Subcutaneous adipose tissue (tissue), 4 donors: ENCODE data around the gene DNLZ. TPM values are rescaled to one million over a fixed set of nuclear protein-coding genes. Genes with fewer than 3 reads are reported as not detected.

ENCODE experiments used
- total RNA-seq, 4 donors: library from RNA; depleted of rRNA; stranded (reverse); fragments of >200 nt; gene quantifications; one replicate each; pipeline ENCODE4 v1.1.0, GENCODE V29; 2016
- TF ChIP-seq, protein P1 (sequence below): fragments of 450-650 bp; IDR thresholded peaks from one replicate; pipeline ENCODE4 v1.5.1; 2016; ENCODE audit warnings: low read depth, mild to moderate bottlenecking, control low read depth, antibody characterized with exemption, moderate library complexity

DNLZ gene
- total RNA-seq, 4 donors from 2014 or later: 10.7 to 36.1 (median 20.1) TPM

DNA sequence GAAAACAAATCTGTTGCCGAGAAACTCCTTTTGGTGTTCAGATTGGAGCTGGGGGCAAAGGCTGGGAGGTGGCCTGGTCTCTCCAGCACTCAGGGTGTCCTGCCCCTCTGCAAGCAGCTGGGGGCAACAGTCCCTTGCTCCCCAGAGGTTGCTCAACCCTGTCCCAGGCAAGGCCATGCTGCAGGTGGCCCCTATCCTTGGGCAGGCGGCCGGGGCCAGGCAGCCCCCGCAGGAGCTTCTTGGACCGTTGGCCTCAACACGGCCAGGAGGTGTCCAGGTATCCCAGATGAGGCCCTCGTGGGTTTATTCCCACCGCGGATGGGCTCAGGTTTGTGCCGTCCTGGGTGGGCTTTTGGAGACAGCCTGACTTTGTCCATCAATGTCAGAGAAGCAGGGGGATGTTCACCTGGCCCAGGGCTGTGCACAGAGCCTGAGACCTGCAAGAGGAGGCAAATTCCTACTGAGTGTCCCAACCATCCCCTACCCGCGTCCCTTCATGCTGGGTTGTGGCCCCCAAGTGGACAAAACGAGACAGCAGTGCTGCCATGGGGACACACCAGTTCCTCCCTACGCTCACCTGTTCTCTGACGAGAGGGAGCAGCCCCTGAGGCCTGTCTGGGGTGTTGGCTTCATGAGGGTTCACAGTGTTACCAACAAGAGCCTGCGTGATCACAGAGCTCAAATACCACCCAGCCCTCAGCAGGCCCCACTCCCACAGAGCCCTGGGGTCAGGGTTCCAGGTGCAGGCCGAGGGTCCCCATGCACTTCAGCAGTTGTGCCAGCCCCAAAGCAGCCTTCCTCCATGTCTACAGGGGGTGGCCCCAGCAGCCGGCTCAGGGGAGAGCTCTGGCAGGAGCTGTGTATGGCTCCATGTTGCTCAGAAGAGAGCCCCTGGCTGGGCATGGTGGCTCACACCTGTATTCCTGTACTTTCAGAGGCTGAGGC, 50.2 kb downstream of the DNLZ start:
- TF ChIP-seq, protein P1, sequence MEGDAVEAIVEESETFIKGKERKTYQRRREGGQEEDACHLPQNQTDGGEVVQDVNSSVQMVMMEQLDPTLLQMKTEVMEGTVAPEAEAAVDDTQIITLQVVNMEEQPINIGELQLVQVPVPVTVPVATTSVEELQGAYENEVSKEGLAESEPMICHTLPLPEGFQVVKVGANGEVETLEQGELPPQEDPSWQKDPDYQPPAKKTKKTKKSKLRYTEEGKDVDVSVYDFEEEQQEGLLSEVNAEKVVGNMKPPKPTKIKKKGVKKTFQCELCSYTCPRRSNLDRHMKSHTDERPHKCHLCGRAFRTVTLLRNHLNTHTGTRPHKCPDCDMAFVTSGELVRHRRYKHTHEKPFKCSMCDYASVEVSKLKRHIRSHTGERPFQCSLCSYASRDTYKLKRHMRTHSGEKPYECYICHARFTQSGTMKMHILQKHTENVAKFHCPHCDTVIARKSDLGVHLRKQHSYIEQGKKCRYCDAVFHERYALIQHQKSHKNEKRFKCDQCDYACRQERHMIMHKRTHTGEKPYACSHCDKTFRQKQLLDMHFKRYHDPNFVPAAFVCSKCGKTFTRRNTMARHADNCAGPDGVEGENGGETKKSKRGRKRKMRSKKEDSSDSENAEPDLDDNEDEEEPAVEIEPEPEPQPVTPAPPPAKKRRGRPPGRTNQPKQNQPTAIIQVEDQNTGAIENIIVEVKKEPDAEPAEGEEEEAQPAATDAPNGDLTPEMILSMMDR: no peak

DNA sequence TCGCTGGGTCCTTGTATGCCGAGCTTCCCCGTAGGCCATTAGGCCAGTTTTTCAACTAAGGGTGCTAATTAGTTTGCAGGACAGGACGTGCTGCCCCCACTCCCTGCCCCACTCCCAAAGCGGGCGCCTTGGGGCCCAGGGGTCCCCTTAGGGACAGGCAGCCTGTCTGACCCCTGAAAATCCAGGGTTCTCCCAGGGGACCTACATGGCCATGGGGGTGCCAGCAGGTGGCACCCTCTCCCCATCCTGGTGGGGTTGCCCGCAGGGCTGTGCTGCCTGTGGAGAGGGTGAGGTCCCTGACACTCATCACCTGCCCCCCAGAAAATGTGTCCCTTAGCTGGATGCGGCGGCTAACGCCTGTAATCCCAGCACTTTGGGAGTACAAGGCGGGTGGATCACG, 51.1 kb downstream of the DNLZ start:
- TF ChIP-seq, protein P1: no peak

DNA sequence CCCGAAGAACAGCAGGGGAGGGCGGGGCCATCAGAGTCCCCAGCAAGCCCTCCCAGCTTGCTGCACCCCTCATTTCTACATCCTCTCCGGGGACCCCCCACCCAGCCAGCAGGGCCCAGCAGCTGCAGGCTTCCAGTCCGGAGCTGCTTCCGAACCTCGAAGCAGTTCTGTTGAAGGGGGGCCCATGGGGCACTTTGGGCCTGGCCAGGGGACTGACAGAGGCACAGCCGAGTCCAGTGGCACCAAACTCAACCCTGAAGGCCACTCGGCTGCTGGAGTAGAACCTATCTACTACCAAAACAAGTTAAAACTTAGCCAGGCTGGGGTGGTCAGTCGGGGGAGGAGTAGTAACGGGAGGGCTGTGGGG, 51.6 kb downstream of the DNLZ start:
- TF ChIP-seq, protein P1: no peak

DNA sequence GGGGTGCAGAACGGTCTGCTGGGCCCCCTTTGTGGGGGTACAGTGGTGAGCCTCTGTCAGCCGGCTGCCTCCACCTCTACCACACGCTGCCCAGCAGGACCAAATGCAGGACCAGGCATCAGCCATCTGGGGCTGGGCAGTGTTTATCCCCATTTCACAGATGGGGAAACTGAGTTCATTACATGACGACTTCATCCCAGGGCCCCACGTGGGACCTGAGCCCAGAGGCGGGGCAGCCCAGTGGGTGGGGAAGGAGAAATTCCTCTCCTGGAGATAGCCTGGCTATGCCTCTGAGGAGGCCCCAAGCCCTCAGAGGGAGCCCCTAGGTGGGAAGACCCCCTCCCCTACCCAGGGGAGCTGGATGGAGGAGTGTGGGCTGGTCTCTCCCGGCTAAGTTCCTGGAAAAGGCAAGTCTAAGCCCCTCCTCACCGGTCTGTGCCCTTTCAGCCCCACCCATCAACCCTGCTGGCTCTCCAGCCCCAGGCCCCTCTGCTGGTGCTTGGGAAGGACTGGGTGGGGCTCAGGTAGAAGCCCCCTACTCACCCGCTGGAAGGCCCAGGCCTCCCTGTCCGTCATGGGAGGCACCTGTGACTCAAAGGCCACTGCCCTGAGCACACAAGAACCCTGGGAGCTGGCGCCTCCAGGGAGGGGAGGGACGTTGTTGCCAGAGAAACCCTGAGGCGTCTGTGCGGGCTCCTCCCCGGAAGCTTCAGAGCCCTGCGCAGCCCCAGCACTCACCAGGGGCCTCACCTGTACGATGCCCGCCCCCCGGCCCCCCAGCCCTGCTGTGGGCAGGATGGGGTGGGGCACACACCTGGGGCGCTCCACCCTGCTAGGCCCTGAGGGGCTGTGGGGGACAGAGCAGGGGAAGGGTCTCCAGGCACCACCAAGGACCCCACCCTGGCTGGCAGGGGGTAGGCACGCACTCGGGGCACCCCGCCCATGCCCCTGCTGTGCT, 52.2 kb downstream of the DNLZ start:
- TF ChIP-seq, protein P1: no peak

DNA sequence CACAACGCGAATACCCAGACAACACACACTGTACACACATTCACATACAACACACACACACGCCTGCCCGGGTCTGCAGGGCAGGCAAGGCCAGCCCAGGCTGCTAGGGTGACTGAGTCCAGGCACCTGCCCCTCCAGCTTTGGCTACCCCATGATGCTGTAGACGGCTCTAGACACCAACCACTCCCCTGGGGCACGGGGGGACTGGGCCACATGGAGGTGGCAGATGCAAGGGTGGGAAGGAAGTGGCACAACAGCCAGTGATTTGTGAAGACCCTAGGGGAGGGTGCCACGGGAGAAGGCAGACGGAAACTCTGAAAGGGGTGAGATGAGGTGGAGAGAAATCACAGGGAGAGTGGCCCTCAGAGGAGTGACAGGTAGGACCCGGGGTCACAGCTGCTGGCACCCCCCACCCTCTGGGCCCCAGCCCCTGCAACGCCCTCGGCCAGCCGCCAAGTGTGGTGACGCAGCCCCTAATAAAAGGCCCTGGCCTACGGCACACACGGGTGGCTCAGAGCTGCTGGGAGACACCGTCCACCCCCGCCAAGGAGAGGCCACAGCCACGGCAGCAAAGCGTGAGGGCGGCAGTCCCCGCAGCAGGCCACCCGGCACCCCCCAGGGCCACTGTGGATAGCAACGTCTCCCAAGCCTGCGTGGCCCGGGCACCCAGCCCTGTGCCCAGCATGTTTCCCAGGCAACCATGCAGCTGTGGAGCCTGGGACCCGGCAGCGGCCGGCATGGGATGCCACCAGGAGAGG, 53.1 kb downstream of the DNLZ start:
- TF ChIP-seq, protein P1: no peak

DNA sequence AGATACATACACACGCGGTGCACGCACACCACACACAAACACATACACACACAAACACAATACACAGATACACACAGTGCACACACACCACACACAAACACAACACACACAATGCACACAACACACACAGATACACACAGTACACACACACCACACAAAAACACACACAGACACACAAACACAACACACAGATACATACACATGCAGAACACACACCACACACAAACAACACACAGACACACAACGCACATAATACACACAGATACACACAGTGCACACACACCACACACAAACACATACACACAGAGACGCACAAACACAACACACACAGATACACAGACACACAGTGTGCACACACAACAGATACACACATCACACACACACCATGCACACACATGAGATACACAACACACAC, 53.7 kb downstream of the DNLZ start:
- TF ChIP-seq, protein P1: no peak

Other genes with a start within 250 kb of the DNLZ start
- gene TMEM250, start 244.9 kb downstream of the DNLZ start, total RNA-seq: 10 to 100 TPM; 11.3 to 47.8 (median 19.6) TPM
- not detected for gene LHX3, start 158.6 kb downstream of the DNLZ start, total RNA-seq
- 1 to 10 TPM; 3.7 to 5.3 (median 4.5) TPM for gene QSOX2, start 117.9 kb downstream of the DNLZ start, total RNA-seq
- gene CCDC187, start 59.6 kb downstream of the DNLZ start, total RNA-seq: not detected
- gene GPSM1, start 36.2 kb downstream of the DNLZ start, total RNA-seq: 1 to 10 TPM; 2.1 to 5.8 (median 4.1) TPM
- gene CARD9, start 9.9 kb upstream of the DNLZ start, total RNA-seq: 1 to 10 TPM in 3 of 4 donors, under 1 TPM in 1; 0.75 to 6.5 (median 3.3) TPM
- 10 to 100 TPM in 1 of 4 donors, 1 to 10 TPM in 3; 2.4 to 10.4 (median 3.7) TPM for gene SNAPC4, start 36.4 kb upstream of the DNLZ start, total RNA-seq
- gene ENTR1, start 46.9 kb upstream of the DNLZ start, total RNA-seq: 10 to 100 TPM; 23.3 to 42.0 (median 33.2) TPM
- 10 to 100 TPM; 14.8 to 33.3 (median 29.8) TPM for gene PMPCA, start 46.9 kb upstream of the DNLZ start, total RNA-seq
- 10 to 100 TPM in 1 of 4 donors, 1 to 10 TPM in 3; 4.4 to 12.8 (median 5.0) TPM for gene INPP5E, start 76.1 kb upstream of the DNLZ start, total RNA-seq
- gene SEC16A, start 119.3 kb upstream of the DNLZ start, total RNA-seq: 10 to 100 TPM; 39.0 to 65.4 (median 52.9) TPM
- 10 to 100 TPM; 18.0 to 94.4 (median 21.3) TPM for gene NOTCH1, start 182.3 kb upstream of the DNLZ start, total RNA-seq